ENCODE measurements around the gene SCN2A. TPM values are rescaled to one million over a fixed set of nuclear protein-coding genes. Genes with fewer than 3 reads are reported as not detected.

Gene SCN2A
- total and polyA plus RNA-seq, 4 donors = 0.02 to 0.31 (median 0.11) TPM

DNA sequence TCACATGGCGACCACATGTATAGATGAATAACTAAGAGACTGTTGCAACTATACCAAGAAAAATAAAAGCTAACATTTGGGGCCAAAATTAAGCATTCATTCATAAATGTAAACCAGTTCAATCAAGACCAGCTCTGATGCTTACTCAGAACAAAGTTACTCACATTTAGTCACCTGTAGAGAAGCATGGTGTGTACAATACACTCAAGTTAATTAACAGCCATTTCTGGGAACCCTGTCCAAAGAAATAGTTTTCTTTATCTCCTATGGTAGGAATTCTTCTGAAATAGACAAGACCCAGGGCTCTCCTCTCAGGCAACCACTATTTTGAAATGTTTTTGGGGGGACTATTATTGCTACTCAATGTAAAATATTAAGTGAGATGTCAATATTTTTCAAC, 37.0 kb upstream of the SCN2A start:
- Histone ChIP-seq H3K9ac (ENCODE audit: insufficient read depth in 1 of 2, low read length in 2 of 2) (no peak overlapping the region), H3K27ac (ENCODE audit: low read depth in 1 of 2, low read length in 1 of 2) (no peak overlapping the region), H3K4me3 (no peak overlapping the region), H3K4me1 (ENCODE audit: control insufficient read depth in 5 of 5, insufficient read depth in 5 of 5, low read length in 5 of 5) (no peaks in the 10 kb centered on the region), H3K27me3 (ENCODE audit: control insufficient read depth in 3 of 3, insufficient read depth in 3 of 3, low read length in 2 of 3) (no peaks in the 10 kb centered on the region), H3K9me3 (ENCODE audit: control insufficient read depth in 4 of 4, insufficient read depth in 3 of 4, low read length in 3 of 4) (no peaks in the 10 kb centered on the region), H3K36me3 (ENCODE audit: control insufficient read depth in 4 of 4, insufficient read depth in 4 of 4, low read length in 4 of 4) (no peaks in the 10 kb centered on the region)
- no peak for ATAC-seq (ENCODE audit: insufficient read depth, low FRiP score)
- WGBS, 2 donors = 87 to 98% methylated on average over 1 of the region's 1 CpG
- TF ChIP-seq, protein P1, sequence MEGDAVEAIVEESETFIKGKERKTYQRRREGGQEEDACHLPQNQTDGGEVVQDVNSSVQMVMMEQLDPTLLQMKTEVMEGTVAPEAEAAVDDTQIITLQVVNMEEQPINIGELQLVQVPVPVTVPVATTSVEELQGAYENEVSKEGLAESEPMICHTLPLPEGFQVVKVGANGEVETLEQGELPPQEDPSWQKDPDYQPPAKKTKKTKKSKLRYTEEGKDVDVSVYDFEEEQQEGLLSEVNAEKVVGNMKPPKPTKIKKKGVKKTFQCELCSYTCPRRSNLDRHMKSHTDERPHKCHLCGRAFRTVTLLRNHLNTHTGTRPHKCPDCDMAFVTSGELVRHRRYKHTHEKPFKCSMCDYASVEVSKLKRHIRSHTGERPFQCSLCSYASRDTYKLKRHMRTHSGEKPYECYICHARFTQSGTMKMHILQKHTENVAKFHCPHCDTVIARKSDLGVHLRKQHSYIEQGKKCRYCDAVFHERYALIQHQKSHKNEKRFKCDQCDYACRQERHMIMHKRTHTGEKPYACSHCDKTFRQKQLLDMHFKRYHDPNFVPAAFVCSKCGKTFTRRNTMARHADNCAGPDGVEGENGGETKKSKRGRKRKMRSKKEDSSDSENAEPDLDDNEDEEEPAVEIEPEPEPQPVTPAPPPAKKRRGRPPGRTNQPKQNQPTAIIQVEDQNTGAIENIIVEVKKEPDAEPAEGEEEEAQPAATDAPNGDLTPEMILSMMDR (IDR thresholded peaks at IDR 0.05; ENCODE audit: control extremely low read depth, extremely low read depth) = no peak
- DNase-seq = peak in 1 of 3 donors; percentile 7

DNA sequence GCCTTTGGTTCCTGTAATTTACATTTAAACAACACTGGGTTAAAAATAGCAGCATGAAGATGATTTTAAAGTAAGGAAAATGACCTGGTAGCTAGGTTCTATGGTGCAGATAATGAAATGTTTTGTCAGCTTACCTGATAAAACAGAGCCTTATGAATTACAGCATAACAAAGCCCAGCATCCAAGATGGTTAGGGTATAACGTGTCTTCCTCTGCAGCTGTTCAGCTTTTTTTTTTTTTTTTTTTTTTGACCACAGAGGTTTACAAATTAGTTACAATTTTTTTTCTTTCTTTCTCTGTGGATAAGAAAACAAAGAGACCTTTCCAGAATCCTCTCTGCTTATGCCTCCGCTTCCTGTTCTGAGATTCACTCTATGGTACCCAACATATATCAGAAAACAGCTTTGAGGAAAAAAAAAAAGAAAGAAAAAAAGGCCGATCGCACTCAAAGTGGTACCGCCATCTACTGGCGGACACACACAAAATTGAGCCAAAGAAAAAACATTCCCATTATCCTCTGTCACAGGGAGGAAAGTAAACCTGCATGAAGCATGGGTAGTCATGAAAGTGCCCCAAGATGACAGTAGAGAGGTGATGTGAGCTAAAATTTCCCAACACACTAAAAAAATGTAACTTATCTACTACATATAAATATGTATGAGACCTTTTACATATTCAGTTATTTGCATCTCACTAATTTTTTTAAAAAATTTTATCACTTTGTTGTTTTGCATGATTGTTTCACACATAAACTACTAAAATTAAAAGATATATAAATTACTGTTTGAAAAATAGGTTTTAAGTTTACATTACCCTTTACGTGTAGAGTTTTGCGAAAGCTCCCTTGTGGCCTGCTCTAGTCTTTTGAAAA, 35.3 kb upstream of the SCN2A start, which contains the start of gene SCN3A:
SCN3A (minus strand) TSS at position 362 of the 871 bp plus-strand sequence. CDS start 27,656 bp downstream, outside the sequence.
- 20 to 23% methylated on average over 8 of the region's 8 CpGs for WGBS, 2 donors
- DNase-seq = peak; percentile 31 to 67 (median 55)
- Histone ChIP-seq H3K27ac (ENCODE audit: low read depth in 1 of 2, low read length in 1 of 2) (no peak within 1 kb of the TSS), H3K36me3 (ENCODE audit: control insufficient read depth in 4 of 4, insufficient read depth in 4 of 4, low read length in 4 of 4) (no peaks in the 10 kb centered on the region), H3K4me3 (no peak within 1 kb of the TSS), H3K9me3 (ENCODE audit: control insufficient read depth in 4 of 4, insufficient read depth in 3 of 4, low read length in 3 of 4) (no peaks in the 10 kb centered on the region), H3K9ac (ENCODE audit: insufficient read depth in 1 of 2, low read length in 2 of 2) (no peak within 1 kb of the TSS), H3K27me3 (ENCODE audit: control insufficient read depth in 3 of 3, insufficient read depth in 3 of 3, low read length in 2 of 3) (no peaks in the 10 kb centered on the region), H3K4me1 (ENCODE audit: control insufficient read depth in 5 of 5, insufficient read depth in 5 of 5, low read length in 5 of 5) (no peaks in the 10 kb centered on the region)
- ATAC-seq (ENCODE audit: insufficient read depth, low FRiP score) = no peak
- TF ChIP-seq, protein P1 (IDR thresholded peaks at IDR 0.05; ENCODE audit: control extremely low read depth, extremely low read depth) = peak; percentile 37

DNA sequence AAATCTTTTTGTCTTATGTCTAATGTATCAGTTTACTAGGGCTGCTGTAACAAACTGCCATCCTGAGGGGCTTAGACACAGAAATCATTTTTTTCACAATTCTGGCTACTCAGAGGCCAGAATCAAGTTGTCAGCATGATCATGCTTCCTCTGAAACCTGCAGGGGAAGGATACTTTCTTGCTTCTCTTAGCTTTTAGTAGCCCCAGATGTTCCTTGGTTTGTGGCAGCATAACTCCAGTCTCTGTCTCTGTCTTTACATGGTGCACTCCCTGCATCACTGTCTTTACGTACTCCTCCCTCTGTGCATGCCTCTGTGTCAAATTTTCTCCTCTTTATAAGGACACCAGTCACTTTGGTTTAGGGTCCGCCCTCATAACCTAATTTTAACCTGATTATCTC, 33.3 kb upstream of the SCN2A start:
- 88 to 91% methylated on average over 2 of the region's 2 CpGs for WGBS, 2 donors
- Histone ChIP-seq H3K36me3 (ENCODE audit: control insufficient read depth in 4 of 4, insufficient read depth in 4 of 4, low read length in 4 of 4) (no peaks in the 10 kb centered on the region), H3K9me3 (ENCODE audit: control insufficient read depth in 4 of 4, insufficient read depth in 3 of 4, low read length in 3 of 4) (no peaks in the 10 kb centered on the region), H3K4me3 (no peak overlapping the region), H3K27me3 (ENCODE audit: control insufficient read depth in 3 of 3, insufficient read depth in 3 of 3, low read length in 2 of 3) (no peaks in the 10 kb centered on the region), H3K4me1 (ENCODE audit: control insufficient read depth in 5 of 5, insufficient read depth in 5 of 5, low read length in 5 of 5) (no peaks in the 10 kb centered on the region), H3K9ac (ENCODE audit: insufficient read depth in 1 of 2, low read length in 2 of 2) (no peak overlapping the region), H3K27ac (ENCODE audit: low read depth in 1 of 2, low read length in 1 of 2) (no peak overlapping the region)
- ATAC-seq (ENCODE audit: insufficient read depth, low FRiP score) (no peak), DNase-seq (no peak)
- TF ChIP-seq, protein P1 (IDR thresholded peaks at IDR 0.05; ENCODE audit: control extremely low read depth, extremely low read depth) = no peak

All from lung (tissue), 12 donors.